Vagina (tissue), 2 donors: ENCODE measurements around the gene BEX4. TPM values are rescaled to one million over a fixed set of nuclear protein-coding genes. Genes with fewer than 3 reads are reported as not detected.
"Not testable (repeated sequence)": the region's sequence is repeated elsewhere in the genome, so short reads cannot be mapped to it uniquely, and the experiment has no call there.

ENCODE experiments used
- DNase-seq, 2 donors: peaks; one replicate each; pipeline ENCODE4 v3.0.0-alpha.2; 2017; ENCODE audit errors: extremely low spot score in 2 of 2
- H3K27ac ChIP-seq: fragments of 200-600 bp; sonication (generic); one replicate; pipeline ENCODE4 v1.5.1; 2019
- H3K27me3 ChIP-seq: fragments of 200-600 bp; sonication (generic); one replicate; pipeline ENCODE4 v1.5.1; 2019
- H3K36me3 ChIP-seq, 2 donors: fragments of 200-600 bp; sonication (generic); one replicate each; pipeline ENCODE4 v1.5.1; 2017 to 2019
- H3K4me1 ChIP-seq: fragments of 200-600 bp; sonication (generic); one replicate; pipeline ENCODE4 v1.5.1; 2019
- H3K4me3 ChIP-seq, 2 donors: fragments of 200-600 bp; sonication (generic); 1 replicate in 1 of 2; 2 replicates in 1 of 2; pipeline ENCODE4 v1.5.1; 2016 to 2019
- H3K9me3 ChIP-seq: fragments of 200-600 bp; sonication (generic); one replicate; pipeline ENCODE4 v1.5.1; 2019
- POLR2A ChIP-seq, 2 donors: fragments of 450-650 bp; IDR thresholded peaks; one replicate each; pipeline ENCODE4 v1.6.1; 2017; ENCODE audit warnings: antibody characterized with exemption in 2 of 2, mild to moderate bottlenecking in 2 of 2, moderate library complexity in 2 of 2
- POLR2AphosphoS5 ChIP-seq, 2 donors: sonication (generic); formaldehyde crosslinking; IDR thresholded peaks; one replicate each; pipeline ENCODE4 v1.9.0; 2017; ENCODE audit warnings: antibody characterized with exemption in 2 of 2, mild to moderate bottlenecking in 2 of 2, low read depth in 1 of 2; ENCODE audit not compliant: insufficient read depth in 1 of 2
- intact Hi-C: fragments of 100-400 bp; cut with DNase I; formaldehyde crosslinking; loops from one replicate; pipeline ENCODE4 v1.15.1; 2023
- total RNA-seq: library from RNA; depleted of rRNA; stranded (reverse); fragments of >200 nt; gene quantifications from one replicate; pipeline ENCODE4 v1.2.3, GENCODE V29; 2016
- TF ChIP-seq, protein P1 (sequence below), 3 experiments: fragments of 450-650 bp in 2 of 3; fragments of 200-600 bp in 1 of 3; sonication (generic) in 1 of 3; IDR thresholded peaks; one replicate each; pipeline ENCODE4 v1.5.1; 2017 to 2019; ENCODE audit warnings: antibody characterized with exemption in 3 of 3, mild to moderate bottlenecking in 2 of 3, moderate library complexity in 2 of 3

The BEX4 gene
- total RNA-seq, 1 donor from 2014 or later = 32.7 TPM

GRCh38 chrX:103220511-103221323 lies 5.8 kb downstream of the BEX4 start:
- intact Hi-C loops = no loop called here
- Histone ChIP-seq H3K27ac (no peak overlapping the region), H3K4me1 (no peaks in the 10 kb centered on the region), H3K27me3 (no peaks in the 10 kb centered on the region), H3K36me3 (no peaks in the 10 kb centered on the region), H3K4me3 (no peak overlapping the region), H3K9me3 (no peaks in the 10 kb centered on the region)
- TF ChIP-seq, protein P1, sequence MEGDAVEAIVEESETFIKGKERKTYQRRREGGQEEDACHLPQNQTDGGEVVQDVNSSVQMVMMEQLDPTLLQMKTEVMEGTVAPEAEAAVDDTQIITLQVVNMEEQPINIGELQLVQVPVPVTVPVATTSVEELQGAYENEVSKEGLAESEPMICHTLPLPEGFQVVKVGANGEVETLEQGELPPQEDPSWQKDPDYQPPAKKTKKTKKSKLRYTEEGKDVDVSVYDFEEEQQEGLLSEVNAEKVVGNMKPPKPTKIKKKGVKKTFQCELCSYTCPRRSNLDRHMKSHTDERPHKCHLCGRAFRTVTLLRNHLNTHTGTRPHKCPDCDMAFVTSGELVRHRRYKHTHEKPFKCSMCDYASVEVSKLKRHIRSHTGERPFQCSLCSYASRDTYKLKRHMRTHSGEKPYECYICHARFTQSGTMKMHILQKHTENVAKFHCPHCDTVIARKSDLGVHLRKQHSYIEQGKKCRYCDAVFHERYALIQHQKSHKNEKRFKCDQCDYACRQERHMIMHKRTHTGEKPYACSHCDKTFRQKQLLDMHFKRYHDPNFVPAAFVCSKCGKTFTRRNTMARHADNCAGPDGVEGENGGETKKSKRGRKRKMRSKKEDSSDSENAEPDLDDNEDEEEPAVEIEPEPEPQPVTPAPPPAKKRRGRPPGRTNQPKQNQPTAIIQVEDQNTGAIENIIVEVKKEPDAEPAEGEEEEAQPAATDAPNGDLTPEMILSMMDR (IDR thresholded peaks at IDR 0.05) = no peak
- TF ChIP-seq POLR2AphosphoS5 (IDR thresholded peaks at IDR 0.05; ENCODE audit: insufficient read depth in 1 of 2, low read depth in 1 of 2) (no peak), POLR2A (IDR thresholded peaks at IDR 0.05) (no peak)
- DNase-seq = no peak

- intact Hi-C loops, H3K4me1 ChIP-seq, H3K9me3 ChIP-seq, H3K36me3 ChIP-seq, H3K27me3 ChIP-seq, DNase-seq, H3K27ac ChIP-seq, H3K4me3 ChIP-seq: not testable (repeated sequence)
Measured at GRCh38 chrX:103225918-103226317, 11.0 kb downstream of the BEX4 start.

DNA sequence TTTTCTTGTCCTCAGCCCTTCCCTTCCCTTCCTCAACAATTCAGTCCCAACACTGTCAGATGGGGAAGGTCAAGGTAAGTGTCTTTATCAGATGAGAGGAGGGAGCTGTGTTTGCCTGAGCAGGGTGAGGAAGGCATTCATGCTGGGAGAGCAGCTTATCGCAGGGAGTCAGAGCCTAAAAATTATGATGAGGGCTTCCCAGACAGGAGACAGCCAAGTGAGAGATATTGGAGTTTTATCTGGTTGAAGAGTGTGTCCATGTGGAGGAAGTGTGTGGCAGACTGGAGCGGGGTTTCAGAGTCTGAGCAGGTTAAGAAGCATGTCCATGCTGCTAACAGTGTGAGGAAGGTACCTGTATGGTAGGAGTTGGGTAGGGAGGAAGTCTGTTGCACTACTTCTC lies 18.4 kb downstream of the BEX4 start:
- intact Hi-C loops = no loop called here
- Histone ChIP-seq H3K9me3 (no peaks in the 10 kb centered on the region), H3K27me3 (no peaks in the 10 kb centered on the region), H3K27ac (no peak overlapping the region), H3K4me1 (no peaks in the 10 kb centered on the region), H3K36me3 (no peaks in the 10 kb centered on the region), H3K4me3 (no peak overlapping the region)
- TF ChIP-seq POLR2AphosphoS5 (IDR thresholded peaks at IDR 0.05; ENCODE audit: insufficient read depth in 1 of 2, low read depth in 1 of 2) (no peak), POLR2A (IDR thresholded peaks at IDR 0.05) (no peak)
- TF ChIP-seq, protein P1 (IDR thresholded peaks at IDR 0.05) = no peak
- no peak for DNase-seq

DNA sequence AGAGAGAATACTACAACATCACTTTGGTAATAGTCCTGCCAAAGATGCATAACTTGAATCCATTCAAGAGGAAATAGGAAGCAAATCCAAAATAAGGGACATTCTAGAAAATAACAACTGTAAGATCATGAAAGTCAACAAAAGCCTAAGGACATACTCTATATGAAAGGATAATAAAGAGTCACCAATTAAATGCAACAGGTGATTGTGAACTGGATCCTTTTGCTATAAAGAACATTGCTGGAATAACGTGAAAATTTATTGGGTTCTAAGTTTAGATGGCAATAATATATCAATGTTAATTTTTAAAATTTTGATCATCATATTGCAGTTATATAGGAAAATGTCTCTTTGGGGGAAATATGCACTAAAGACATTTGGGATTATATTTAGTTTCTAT lies 20.0 kb downstream of the BEX4 start:
- H3K27me3 ChIP-seq = no peaks in the 10 kb centered on the region
- no peak overlapping the region for H3K27ac ChIP-seq
- no peak overlapping the region for H3K4me3 ChIP-seq
- H3K4me1 ChIP-seq = no peaks in the 10 kb centered on the region
- H3K36me3 ChIP-seq = no peaks in the 10 kb centered on the region
- TF ChIP-seq POLR2A (IDR thresholded peaks at IDR 0.05) (no peak), POLR2AphosphoS5 (IDR thresholded peaks at IDR 0.05; ENCODE audit: insufficient read depth in 1 of 2, low read depth in 1 of 2) (no peak)
- TF ChIP-seq, protein P1 (IDR thresholded peaks at IDR 0.05) = no peak
- DNase-seq = no peak
- no peaks in the 10 kb centered on the region for H3K9me3 ChIP-seq
- intact Hi-C loops = no loop called here

DNA sequence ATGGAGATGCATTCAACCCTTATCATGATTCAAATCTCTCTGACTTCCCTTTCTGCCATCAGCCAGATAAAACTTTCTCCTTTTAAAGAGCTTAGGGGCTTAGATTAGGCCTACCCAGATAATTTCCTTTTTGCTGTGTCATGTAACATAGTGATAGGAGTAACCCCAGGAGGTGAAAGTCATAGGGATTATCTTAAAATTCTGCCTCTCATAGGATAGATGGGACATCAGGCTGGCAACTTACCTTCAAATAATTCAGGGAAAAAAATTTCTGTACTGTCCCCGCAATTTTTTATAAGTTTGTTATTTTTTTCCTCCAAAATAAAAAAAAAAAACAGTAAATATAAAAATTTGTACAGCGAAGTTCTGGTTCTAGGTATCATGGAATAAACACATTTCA lies 20.7 kb downstream of the BEX4 start:
- not testable (repeated sequence) for H3K27ac ChIP-seq

GRCh38 chrX:103236296-103236695 lies 21.4 kb downstream of the BEX4 start:
- Histone ChIP-seq H3K4me1 (no peaks in the 10 kb centered on the region), H3K4me3 (no peak overlapping the region), H3K27ac (no peak overlapping the region), H3K27me3 (no peaks in the 10 kb centered on the region), H3K9me3 (no peaks in the 10 kb centered on the region), H3K36me3 (no peaks in the 10 kb centered on the region)
- DNase-seq = no peak
- TF ChIP-seq POLR2AphosphoS5 (IDR thresholded peaks at IDR 0.05; ENCODE audit: insufficient read depth in 1 of 2, low read depth in 1 of 2) = no peak
- TF ChIP-seq POLR2A (IDR thresholded peaks at IDR 0.05) = no peak
- TF ChIP-seq, protein P1 (IDR thresholded peaks at IDR 0.05) = no peak
- intact Hi-C loops = no loop called here

More for the DNA sequence above, 20.7 kb downstream of the BEX4 start:
- H3K27me3 ChIP-seq, DNase-seq, H3K9me3 ChIP-seq, intact Hi-C loops, H3K36me3 ChIP-seq, H3K4me3 ChIP-seq, H3K4me1 ChIP-seq: not testable (repeated sequence)
